HepG2 (cell line): Measurements from ENCODE around the gene SLC5A10. TPM values are rescaled to one million over a fixed set of nuclear protein-coding genes. Genes with fewer than 3 reads are reported as not detected.

Source experiments
- ATF1 ChIP-seq: IDR thresholded peaks from 2 replicates; pipeline ENCODE4 v1.6.1; 2016; ENCODE audit warnings: mild to moderate bottlenecking, control low read depth
- ATF7-NPFF ChIP-seq: sonication (generic); formaldehyde crosslinking; IDR thresholded peaks from 2 replicates; pipeline ENCODE4 v1.8.1; 2023; ENCODE audit warnings: mild to moderate bottlenecking, low read depth, missing genetic modification reagents, moderate library complexity
- HHEX ChIP-seq: IDR thresholded peaks from 2 replicates; pipeline ENCODE4 v1.6.1; 2016; ENCODE audit warnings: control low read depth
- IKZF4 ChIP-seq: sonication (generic); formaldehyde crosslinking; IDR thresholded peaks from 2 replicates; pipeline ENCODE4 v1.5.1; 2020; ENCODE audit warnings: borderline replicate concordance, mild to moderate bottlenecking, low read depth, missing genetic modification reagents; ENCODE audit errors: not compliant biosample characterization
- MYNN ChIP-seq: sonication (generic); formaldehyde crosslinking; IDR thresholded peaks from 2 replicates; pipeline ENCODE4 v1.4.0; 2020; ENCODE audit warnings: mild to moderate bottlenecking, low read depth, missing genetic modification reagents
- NBN ChIP-seq: fragments of 450-650 bp; conservative IDR thresholded peaks from 2 replicates; pipeline ENCODE4 v1.6.1; 2017
- NCOA5 ChIP-seq: sonication (generic); formaldehyde crosslinking; IDR thresholded peaks from 2 replicates; pipeline ENCODE4 v1.4.0; 2020; ENCODE audit warnings: missing genetic modification reagents
- PTBP1 ChIP-seq: fragments of 200-400 bp; formaldehyde crosslinking; IDR thresholded peaks from 2 replicates; pipeline ENCODE4 v1.6.1; 2018; ENCODE audit warnings: low read length, low read depth; ENCODE audit not compliant: poor library complexity, severe bottlenecking
- TCF12 ChIP-seq, 2 experiments: fragments of 450-650 bp in 1 of 2; sonication (generic) in 1 of 2; formaldehyde crosslinking in 1 of 2; IDR thresholded peaks; 2 replicates each; pipeline versions ENCODE4 v1.6.1 to v1.8.0; 2017 to 2022; ENCODE audit warnings: antibody characterized with exemption in 1 of 2, mild to moderate bottlenecking in 1 of 2, missing genetic modification reagents in 1 of 2, moderate library complexity in 1 of 2
- ZNF121 ChIP-seq: sonication (generic); formaldehyde crosslinking; IDR thresholded peaks from 2 replicates; pipeline ENCODE4 v1.5.0; 2020; ENCODE audit warnings: mild to moderate bottlenecking, missing genetic modification reagents
- ZNF207 ChIP-seq: fragments of 450-650 bp; IDR thresholded peaks from 2 replicates; pipeline ENCODE4 v1.6.1; 2016; ENCODE audit warnings: antibody characterized with exemption, borderline replicate concordance
- ZNF234 ChIP-seq: sonication (generic); formaldehyde crosslinking; conservative IDR thresholded peaks from 2 replicates; pipeline ENCODE4 v1.5.1; 2020; ENCODE audit warnings: mild to moderate bottlenecking, missing genetic modification reagents
- ZNF282 ChIP-seq: fragments of 450-650 bp; IDR thresholded peaks from 2 replicates; pipeline ENCODE4 v1.6.1; 2018; ENCODE audit not compliant: partially characterized antibody
- ZNF431 ChIP-seq: sonication (generic); formaldehyde crosslinking; IDR thresholded peaks from 2 replicates; pipeline ENCODE4 v1.9.0; 2022; ENCODE audit warnings: missing genetic modification reagents, low read depth, mild to moderate bottlenecking, borderline replicate concordance
- ZNF549 ChIP-seq: sonication (generic); formaldehyde crosslinking; IDR thresholded peaks from 2 replicates; pipeline ENCODE4 v1.5.0; 2020; ENCODE audit warnings: missing genetic modification reagents
- ZNF564 ChIP-seq: sonication (generic); formaldehyde crosslinking; IDR thresholded peaks from 2 replicates; pipeline ENCODE4 v1.8.1; 2023; ENCODE audit warnings: mild to moderate bottlenecking, missing genetic modification reagents
- ZNF616 ChIP-seq: sonication (generic); formaldehyde crosslinking; IDR thresholded peaks from 2 replicates; pipeline ENCODE4 v1.5.0; 2020; ENCODE audit warnings: low read depth, mild to moderate bottlenecking, missing genetic modification reagents
- ZNF75D ChIP-seq: sonication (generic); formaldehyde crosslinking; IDR thresholded peaks from 2 replicates; pipeline ENCODE4 v1.8.1; 2023; ENCODE audit warnings: missing genetic modification reagents, mild to moderate bottlenecking, borderline replicate concordance
- polyA plus RNA-seq, 8 experiments: library from polyadenylated mRNA; depleted of rRNA in 3 of 8; stranded (reverse) in 7 of 8; unstranded in 1 of 8; fragments of >200 nt; fragmentation: Illumina TruSeq in 4 of 8; extraction: Trizol in 4 of 8; gene quantifications; 2 replicates each; pipeline versions ENCODE4 v1.2.1 to v1.2.3, GENCODE V29; 2011 to 2016; ENCODE audit warnings: low read depth in 4 of 8, missing spikeins in 1 of 8, mixed read lengths in 1 of 8; ENCODE audit not compliant: insufficient read depth in 1 of 8
- total RNA-seq, 5 experiments: library from RNA; depleted of rRNA; stranded (reverse); fragments of >200 nt; fragmentation: Illumina TruSeq; extraction: Trizol; gene quantifications; 2 replicates each; pipeline ENCODE4 v1.2.3, GENCODE V29; 2016; ENCODE audit warnings: low read depth in 1 of 5
- TF ChIP-seq, protein P1 (sequence below): sonication (generic); formaldehyde crosslinking; IDR thresholded peaks from 2 replicates; pipeline ENCODE4 v1.4.0; 2020; ENCODE audit warnings: missing genetic modification reagents, borderline replicate concordance
- TF ChIP-seq, protein P2 (sequence below): sonication (generic); formaldehyde crosslinking; IDR thresholded peaks from 2 replicates; pipeline ENCODE4 v1.5.0; 2020; ENCODE audit warnings: mild to moderate bottlenecking, missing genetic modification reagents
- TF ChIP-seq, protein P3 (sequence below): sonication (generic); formaldehyde crosslinking; IDR thresholded peaks from 2 replicates; pipeline ENCODE4 v1.5.1; 2020; ENCODE audit warnings: missing genetic modification reagents, mild to moderate bottlenecking, borderline replicate concordance
- TF ChIP-seq, protein P4 (sequence below): sonication (generic); formaldehyde crosslinking; IDR thresholded peaks from 2 replicates; pipeline ENCODE4 v1.8.0; 2022; ENCODE audit warnings: missing genetic modification reagents, low read depth, mild to moderate bottlenecking, borderline replicate concordance
- TF ChIP-seq, protein P5 (sequence below): sonication (generic); formaldehyde crosslinking; IDR thresholded peaks from 2 replicates; pipeline ENCODE4 v1.5.1; 2020; ENCODE audit warnings: missing genetic modification reagents, mild to moderate bottlenecking, borderline replicate concordance

Gene SLC5A10
- total and polyA plus RNA-seq, 2 of the 13 experiments (the other 11 are each of a cell fraction or from before 2014, with no cell fraction given): 0.05 TPM; not detected in 1

DNA sequence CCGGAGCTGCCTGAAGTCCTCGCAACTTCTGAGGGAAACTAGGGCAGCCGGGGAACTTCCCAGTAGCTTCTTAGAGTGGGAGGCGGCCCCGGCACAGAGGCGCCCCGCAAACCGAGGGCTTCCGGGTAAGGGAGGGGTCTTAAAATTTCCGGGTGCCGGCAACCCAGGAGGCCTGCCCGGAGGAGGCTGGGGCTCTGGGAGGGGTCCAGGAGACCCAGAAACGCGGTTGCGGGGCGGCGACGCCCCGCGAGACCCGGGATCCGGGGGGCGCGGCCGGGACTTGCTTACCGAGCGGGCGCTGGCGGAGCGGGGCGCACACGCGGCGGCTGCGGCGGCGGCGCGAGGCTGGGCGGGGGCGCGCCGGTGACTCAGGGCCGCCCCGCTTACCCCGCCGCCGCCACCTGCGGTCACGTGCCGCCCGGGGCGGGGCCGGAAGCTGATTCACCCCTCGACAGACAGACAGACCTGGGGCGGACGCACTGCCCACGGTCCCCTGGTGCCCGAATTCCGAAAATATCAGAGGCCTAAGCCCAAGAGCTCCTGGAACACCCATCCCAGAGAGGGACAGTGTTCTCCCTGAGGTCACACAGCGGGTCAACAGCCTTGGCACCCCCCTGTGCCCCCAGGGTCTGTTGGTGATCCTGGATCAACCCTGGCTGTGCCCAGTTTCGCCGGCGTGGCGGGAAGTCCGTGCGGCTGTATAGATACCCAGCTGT is 52.6 kb downstream of the SLC5A10 start, which contains the start of gene FAM83G (continued):
- TF ChIP-seq, protein P1, sequence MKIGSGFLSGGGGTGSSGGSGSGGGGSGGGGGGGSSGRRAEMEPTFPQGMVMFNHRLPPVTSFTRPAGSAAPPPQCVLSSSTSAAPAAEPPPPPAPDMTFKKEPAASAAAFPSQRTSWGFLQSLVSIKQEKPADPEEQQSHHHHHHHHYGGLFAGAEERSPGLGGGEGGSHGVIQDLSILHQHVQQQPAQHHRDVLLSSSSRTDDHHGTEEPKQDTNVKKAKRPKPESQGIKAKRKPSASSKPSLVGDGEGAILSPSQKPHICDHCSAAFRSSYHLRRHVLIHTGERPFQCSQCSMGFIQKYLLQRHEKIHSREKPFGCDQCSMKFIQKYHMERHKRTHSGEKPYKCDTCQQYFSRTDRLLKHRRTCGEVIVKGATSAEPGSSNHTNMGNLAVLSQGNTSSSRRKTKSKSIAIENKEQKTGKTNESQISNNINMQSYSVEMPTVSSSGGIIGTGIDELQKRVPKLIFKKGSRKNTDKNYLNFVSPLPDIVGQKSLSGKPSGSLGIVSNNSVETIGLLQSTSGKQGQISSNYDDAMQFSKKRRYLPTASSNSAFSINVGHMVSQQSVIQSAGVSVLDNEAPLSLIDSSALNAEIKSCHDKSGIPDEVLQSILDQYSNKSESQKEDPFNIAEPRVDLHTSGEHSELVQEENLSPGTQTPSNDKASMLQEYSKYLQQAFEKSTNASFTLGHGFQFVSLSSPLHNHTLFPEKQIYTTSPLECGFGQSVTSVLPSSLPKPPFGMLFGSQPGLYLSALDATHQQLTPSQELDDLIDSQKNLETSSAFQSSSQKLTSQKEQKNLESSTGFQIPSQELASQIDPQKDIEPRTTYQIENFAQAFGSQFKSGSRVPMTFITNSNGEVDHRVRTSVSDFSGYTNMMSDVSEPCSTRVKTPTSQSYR (CRISPR knock-in tag): 0 out of 2 replicates have a peak, but pooled peaks have one; percentile 13
- TF ChIP-seq ZNF207 (no peak), ZNF282 (no peak), IKZF4 (CRISPR knock-in tag) (no peak), ATF1 (CRISPR knock-in tag) (no peak), ZNF121 (CRISPR knock-in tag) (no peak), TCF12 (IDR thresholded peaks at IDR 0.05) (no peak), TCF12 (CRISPR knock-in tag; IDR thresholded peaks at IDR 0.05) (no peak; the same call in 1 of the 2 replicates), ZNF234 (CRISPR knock-in tag) (no peak), NCOA5 (no peak), ZNF549 (CRISPR knock-in tag) (no peak), ZNF616 (CRISPR knock-in tag) (peak; percentile 50; the same call in 1 of the 2 replicates), MYNN (CRISPR knock-in tag) (no peak), ZNF75D (CRISPR knock-in tag) (no peak), HHEX (CRISPR knock-in tag) (no peak), ZNF431 (CRISPR knock-in tag) (no peak), ZNF564 (CRISPR knock-in tag) (no peak), NBN (no peak), ATF7-NPFF (no peak), PTBP1 (no peak)
- TF ChIP-seq, protein P2, sequence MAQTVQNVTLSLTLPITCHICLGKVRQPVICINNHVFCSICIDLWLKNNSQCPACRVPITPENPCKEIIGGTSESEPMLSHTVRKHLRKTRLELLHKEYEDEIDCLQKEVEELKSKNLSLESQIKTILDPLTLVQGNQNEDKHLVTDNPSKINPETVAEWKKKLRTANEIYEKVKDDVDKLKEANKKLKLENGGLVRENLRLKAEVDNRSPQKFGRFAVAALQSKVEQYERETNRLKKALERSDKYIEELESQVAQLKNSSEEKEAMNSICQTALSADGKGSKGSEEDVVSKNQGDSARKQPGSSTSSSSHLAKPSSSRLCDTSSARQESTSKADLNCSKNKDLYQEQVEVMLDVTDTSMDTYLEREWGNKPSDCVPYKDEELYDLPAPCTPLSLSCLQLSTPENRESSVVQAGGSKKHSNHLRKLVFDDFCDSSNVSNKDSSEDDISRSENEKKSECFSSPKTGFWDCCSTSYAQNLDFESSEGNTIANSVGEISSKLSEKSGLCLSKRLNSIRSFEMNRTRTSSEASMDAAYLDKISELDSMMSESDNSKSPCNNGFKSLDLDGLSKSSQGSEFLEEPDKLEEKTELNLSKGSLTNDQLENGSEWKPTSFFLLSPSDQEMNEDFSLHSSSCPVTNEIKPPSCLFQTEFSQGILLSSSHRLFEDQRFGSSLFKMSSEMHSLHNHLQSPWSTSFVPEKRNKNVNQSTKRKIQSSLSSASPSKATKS (CRISPR knock-in tag): no peak
- TF ChIP-seq, protein P3, sequence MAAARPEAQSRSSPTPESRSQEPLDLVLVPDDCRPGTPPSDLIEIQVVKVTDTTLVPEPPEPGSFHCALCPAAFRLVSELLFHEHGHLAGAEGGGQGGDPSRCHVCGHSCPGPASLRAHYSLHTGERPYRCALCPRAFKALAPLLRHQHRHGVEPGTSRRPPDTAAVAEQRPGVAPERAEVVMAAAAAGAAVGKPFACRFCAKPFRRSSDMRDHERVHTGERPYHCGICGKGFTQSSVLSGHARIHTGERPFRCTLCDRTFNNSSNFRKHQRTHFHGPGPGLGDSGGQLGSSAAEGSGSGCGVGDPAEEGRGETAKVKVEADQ (CRISPR knock-in tag): 0 out of 2 replicates have a peak, but pooled peaks have one; percentile 22
- TF ChIP-seq, protein P4, sequence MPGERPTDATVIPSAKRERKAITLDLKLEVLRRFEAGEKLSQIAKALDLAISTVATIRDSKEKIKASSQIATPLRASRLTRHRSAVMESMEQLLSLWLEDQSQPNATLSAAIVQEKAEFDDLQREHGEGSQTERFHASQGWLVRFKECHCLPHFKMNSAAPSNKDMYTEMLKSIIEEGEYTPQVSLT (CRISPR knock-in tag): no peak
- TF ChIP-seq, protein P5, sequence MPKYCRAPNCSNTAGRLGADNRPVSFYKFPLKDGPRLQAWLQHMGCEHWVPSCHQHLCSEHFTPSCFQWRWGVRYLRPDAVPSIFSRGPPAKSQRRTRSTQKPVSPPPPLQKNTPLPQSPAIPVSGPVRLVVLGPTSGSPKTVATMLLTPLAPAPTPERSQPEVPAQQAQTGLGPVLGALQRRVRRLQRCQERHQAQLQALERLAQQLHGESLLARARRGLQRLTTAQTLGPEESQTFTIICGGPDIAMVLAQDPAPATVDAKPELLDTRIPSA (CRISPR knock-in tag): no peak
